HepG2 (cell line): ENCODE results near the gene DHRS11. TPM values are rescaled to one million over a fixed set of nuclear protein-coding genes. Genes with fewer than 3 reads are reported as not detected.

Experiments
- BRF2 ChIP-seq: sonication (generic); formaldehyde crosslinking; IDR thresholded peaks from 2 replicates; pipeline ENCODE4 v1.8.1; 2022; ENCODE audit warnings: mild to moderate bottlenecking, missing genetic modification reagents
- CSRNP1 ChIP-seq: sonication (generic); formaldehyde crosslinking; IDR thresholded peaks from 2 replicates; pipeline ENCODE4 v1.8.1; 2023; ENCODE audit warnings: mild to moderate bottlenecking, missing genetic modification reagents
- ERF ChIP-seq: IDR thresholded peaks from 2 replicates; pipeline ENCODE4 v1.6.1; 2018; ENCODE audit warnings: missing biosample characterization, missing genetic modification reagents
- FLYWCH1 ChIP-seq: sonication (generic); formaldehyde crosslinking; IDR thresholded peaks from 2 replicates; pipeline ENCODE4 v1.8.1; 2023; ENCODE audit warnings: mild to moderate bottlenecking, missing genetic modification reagents
- HIVEP1 ChIP-seq: sonication (generic); formaldehyde crosslinking; IDR thresholded peaks from 2 replicates; pipeline ENCODE4 v1.4.0; 2020; ENCODE audit warnings: mild to moderate bottlenecking, missing genetic modification reagents
- HNF4A ChIP-seq: sonication (generic); formaldehyde crosslinking; IDR thresholded peaks from 2 replicates; pipeline ENCODE4 v1.4.0; 2020; ENCODE audit warnings: missing genetic modification reagents
- HNF4G ChIP-seq, 2 experiments: sonication (generic) in 1 of 2; formaldehyde crosslinking in 1 of 2; IDR thresholded peaks; 2 replicates each; pipeline versions ENCODE4 v1.4.0 to v1.6.1; 2011 to 2020; ENCODE audit warnings: borderline replicate concordance in 2 of 2, low read depth in 2 of 2, mild to moderate bottlenecking in 2 of 2, low read length in 1 of 2, missing genetic modification reagents in 1 of 2, moderate library complexity in 1 of 2
- MTA3 ChIP-seq: sonication (generic); formaldehyde crosslinking; IDR thresholded peaks from 2 replicates; pipeline ENCODE4 v1.4.0; 2020; ENCODE audit warnings: missing genetic modification reagents
- MTF1 ChIP-seq: sonication (generic); formaldehyde crosslinking; IDR thresholded peaks from 2 replicates; pipeline ENCODE4 v1.5.0; 2020; ENCODE audit warnings: missing genetic modification reagents
- REL ChIP-seq: sonication (generic); formaldehyde crosslinking; conservative IDR thresholded peaks from 2 replicates; pipeline ENCODE4 v1.8.0; 2022; ENCODE audit warnings: mild to moderate bottlenecking, missing genetic modification reagents, moderate library complexity
- THAP9 ChIP-seq: sonication (generic); formaldehyde crosslinking; IDR thresholded peaks from 2 replicates; pipeline ENCODE4; 2020; ENCODE audit warnings: missing genetic modification reagents, mild to moderate bottlenecking, borderline replicate concordance
- ZBTB33 ChIP-seq: sonication (generic); formaldehyde crosslinking; IDR thresholded peaks from 2 replicates; pipeline ENCODE4 v1.4.0; 2020; ENCODE audit warnings: missing genetic modification reagents
- ZNF512 ChIP-seq: sonication (generic); formaldehyde crosslinking; IDR thresholded peaks from 2 replicates; pipeline ENCODE4 v1.4.0; 2020; ENCODE audit warnings: mild to moderate bottlenecking, missing genetic modification reagents
- ZNF543 ChIP-seq: sonication (generic); formaldehyde crosslinking; IDR thresholded peaks from 2 replicates; pipeline ENCODE4 v1.4.0; 2020; ENCODE audit warnings: mild to moderate bottlenecking, missing genetic modification reagents
- ZNF775 ChIP-seq: sonication (generic); formaldehyde crosslinking; IDR thresholded peaks from 2 replicates; pipeline ENCODE4 v1.4.0; 2020; ENCODE audit warnings: missing genetic modification reagents, mild to moderate bottlenecking, moderate library complexity, borderline replicate concordance
- polyA plus RNA-seq, 8 experiments: library from polyadenylated mRNA; depleted of rRNA in 3 of 8; stranded (reverse) in 7 of 8; unstranded in 1 of 8; fragments of >200 nt; fragmentation: Illumina TruSeq in 4 of 8; extraction: Trizol in 4 of 8; gene quantifications; 2 replicates each; pipeline versions ENCODE4 v1.2.1 to v1.2.3, GENCODE V29; 2011 to 2016; ENCODE audit warnings: low read depth in 4 of 8, missing spikeins in 1 of 8, mixed read lengths in 1 of 8; ENCODE audit not compliant: insufficient read depth in 1 of 8
- total RNA-seq, 5 experiments: library from RNA; depleted of rRNA; stranded (reverse); fragments of >200 nt; fragmentation: Illumina TruSeq; extraction: Trizol; gene quantifications; 2 replicates each; pipeline ENCODE4 v1.2.3, GENCODE V29; 2016; ENCODE audit warnings: low read depth in 1 of 5

DHRS11 gene
- total and polyA plus RNA-seq, 2 of the 13 experiments (the other 11 are each of a cell fraction or from before 2014, with no cell fraction given) = 28.4 to 41.9 TPM

- TF ChIP-seq ZBTB33 (CRISPR knock-in tag) (no peak), THAP9 (no peak), ZNF543 (CRISPR knock-in tag) (0 out of 2 replicates have a peak, but pooled peaks have one; percentile 22), ZNF775 (CRISPR knock-in tag) (peak; percentile 72; the same call in 1 of the 2 replicates), BRF2 (CRISPR knock-in tag) (0 out of 2 replicates have a peak, but pooled peaks have one; percentile 67), FLYWCH1 (CRISPR knock-in tag) (peak; percentile 55; the same call in 1 of the 2 replicates), HIVEP1 (peak; percentile 53; the same call in 1 of the 2 replicates), CSRNP1 (CRISPR knock-in tag) (peak; percentile 92), HNF4G (IDR thresholded peaks at IDR 0.05; ENCODE audit: borderline replicate concordance, low read depth, low read length) (no peak), HNF4G (CRISPR knock-in tag; IDR thresholded peaks at IDR 0.05; ENCODE audit: borderline replicate concordance, low read depth) (no peak), ERF (CRISPR knock-in tag) (no peak), HNF4A (CRISPR knock-in tag) (no peak; the same call in 1 of the 2 replicates), ZNF512 (CRISPR knock-in tag) (no peak), REL (CRISPR knock-in tag) (no peak; the same call in 1 of the 2 replicates), MTF1 (no peak), MTA3 (CRISPR knock-in tag) (no peak)
Observed at GRCh38 chr17:36545465-36546417, 45.9 kb upstream of the DHRS11 start (continued).
